ENCODE results near the gene ZNF616.

Gene ZNF616

DNA sequence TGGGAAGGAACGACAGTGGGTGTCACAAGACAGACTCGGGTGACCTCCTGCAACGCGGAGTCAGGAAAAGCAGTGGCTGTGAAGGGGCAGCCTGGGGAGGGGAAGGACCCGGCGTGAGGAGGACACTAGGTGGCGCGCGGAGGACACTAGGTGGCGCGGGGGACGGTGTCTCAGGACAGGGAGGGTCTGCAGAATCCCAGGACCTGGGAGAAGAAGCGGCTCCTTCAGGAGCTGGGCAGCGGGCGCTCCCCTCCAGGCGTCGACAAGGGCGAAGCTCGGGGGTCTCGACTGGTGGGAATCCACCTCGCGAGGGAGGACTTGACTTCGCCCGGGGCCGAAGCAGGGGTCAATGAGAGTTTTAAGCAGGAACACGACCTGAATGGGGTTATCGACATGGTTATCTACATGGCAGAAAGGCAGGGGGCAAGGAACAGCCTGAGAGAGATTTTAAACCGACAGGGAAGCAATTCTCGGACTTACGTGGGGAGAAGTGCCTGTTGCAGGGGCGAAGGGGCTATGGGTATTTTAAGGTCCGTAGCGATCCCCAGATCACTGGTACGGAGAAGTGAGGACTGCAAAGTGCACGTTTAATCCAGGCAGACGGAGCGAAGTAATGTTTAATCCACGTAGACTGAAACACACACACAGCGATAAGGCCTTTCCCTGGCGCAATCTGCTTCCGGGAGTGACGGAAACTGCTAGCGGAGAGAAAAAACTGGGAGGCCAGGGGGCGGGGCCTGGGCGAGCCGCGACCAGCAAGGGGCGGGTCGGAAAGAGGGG lies at the start of gene ZNF616:
Gene ZNF616, minus strand, starts transcription at position 687 of the 780 bp plus-strand sequence. CDS start 9,426 bp downstream, outside the sequence.
- peak; percentile 97 for DNase-seq (ENCODE audit: low spot score)

DNA sequence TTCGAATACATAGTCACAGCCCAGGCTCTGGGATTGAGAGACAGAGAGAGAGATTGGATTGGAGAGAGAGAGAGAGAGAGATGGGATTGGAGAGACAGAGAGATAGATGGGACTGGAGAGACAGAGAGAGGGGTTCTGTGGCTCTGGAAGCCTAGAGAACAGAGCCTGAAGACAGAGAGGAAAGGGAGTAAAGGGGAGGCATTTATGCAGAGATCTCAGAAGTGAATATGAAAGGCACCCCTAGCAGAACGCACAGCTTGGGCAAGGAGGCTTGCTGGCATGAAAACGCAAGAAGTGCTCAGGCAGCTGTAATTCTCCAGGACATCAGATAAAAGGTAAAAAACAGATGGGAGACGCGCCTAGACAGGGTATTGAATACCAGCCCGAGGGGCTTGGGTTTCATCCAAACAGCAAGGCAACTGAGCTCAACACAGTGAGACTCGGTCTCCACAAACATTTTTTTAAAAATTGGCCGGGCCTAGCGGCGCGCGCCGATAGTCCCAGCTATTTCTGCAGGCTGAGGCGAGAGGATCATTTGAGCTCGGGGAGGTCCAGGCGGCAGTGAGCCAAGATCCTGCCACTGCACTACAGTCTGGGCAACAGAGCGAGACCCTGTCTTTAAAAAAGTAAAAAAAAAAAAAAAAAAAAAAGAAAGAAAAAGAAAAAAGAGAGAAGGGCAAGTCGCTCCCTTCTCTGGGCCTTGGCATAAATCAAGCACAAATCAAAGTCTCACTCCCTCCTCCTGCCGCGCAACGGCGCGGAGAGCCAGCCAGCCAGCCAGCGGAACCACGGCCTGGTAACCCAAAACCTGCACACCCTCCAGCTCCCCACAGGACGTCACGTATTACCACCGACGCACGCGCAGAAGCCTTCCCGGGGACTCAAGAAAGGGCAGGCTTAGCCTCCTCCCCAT lies 49.3 kb upstream of the ZNF616 start:
- DNase-seq (ENCODE audit: low spot score), result no peak

DNA sequence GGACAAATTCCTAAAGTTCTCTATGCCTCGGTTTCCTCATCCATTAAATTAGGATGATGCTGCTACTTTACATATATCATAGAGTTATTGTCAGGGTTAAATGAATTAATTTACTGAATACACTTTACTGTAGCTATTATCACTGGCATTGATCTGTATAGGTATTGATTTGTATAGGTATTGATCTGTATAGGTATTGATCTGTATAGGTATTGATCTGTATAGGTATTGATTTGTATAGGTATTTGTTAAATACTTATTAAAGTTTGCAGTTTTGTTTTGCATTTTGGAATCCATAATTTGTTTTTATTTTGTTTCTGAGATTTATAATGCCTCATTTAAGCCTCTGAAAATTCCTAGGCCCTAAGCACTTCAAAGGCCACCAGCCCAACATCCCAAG lies 47.7 kb upstream of the ZNF616 start:
- no peak for DNase-seq (ENCODE audit: low spot score)

- DNase-seq (ENCODE audit: low spot score), result no peak
Measured at GRCh38 chr19:52176574-52176973, 36.8 kb upstream of the ZNF616 start.

DNA sequence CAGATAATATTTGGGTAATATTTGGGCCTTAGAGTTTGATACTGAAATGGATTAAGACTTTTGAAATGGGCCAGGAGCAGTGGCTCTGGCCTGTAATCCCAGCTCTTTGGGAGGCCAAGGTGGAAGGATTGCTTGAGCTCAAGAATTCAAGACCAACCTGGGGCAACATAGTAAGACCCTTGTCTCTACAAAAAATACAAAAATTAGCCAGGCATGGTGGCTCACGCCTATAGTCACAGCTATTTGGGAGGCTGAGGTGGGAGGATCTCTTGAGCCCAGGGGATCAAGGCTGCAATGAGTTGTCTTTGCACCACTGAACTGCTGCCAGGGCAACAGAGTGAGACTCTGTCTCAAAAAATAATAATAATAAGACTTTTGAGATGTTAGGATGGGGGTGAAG lies 32.6 kb upstream of the ZNF616 start:
- no peak for DNase-seq (ENCODE audit: low spot score)

DNA sequence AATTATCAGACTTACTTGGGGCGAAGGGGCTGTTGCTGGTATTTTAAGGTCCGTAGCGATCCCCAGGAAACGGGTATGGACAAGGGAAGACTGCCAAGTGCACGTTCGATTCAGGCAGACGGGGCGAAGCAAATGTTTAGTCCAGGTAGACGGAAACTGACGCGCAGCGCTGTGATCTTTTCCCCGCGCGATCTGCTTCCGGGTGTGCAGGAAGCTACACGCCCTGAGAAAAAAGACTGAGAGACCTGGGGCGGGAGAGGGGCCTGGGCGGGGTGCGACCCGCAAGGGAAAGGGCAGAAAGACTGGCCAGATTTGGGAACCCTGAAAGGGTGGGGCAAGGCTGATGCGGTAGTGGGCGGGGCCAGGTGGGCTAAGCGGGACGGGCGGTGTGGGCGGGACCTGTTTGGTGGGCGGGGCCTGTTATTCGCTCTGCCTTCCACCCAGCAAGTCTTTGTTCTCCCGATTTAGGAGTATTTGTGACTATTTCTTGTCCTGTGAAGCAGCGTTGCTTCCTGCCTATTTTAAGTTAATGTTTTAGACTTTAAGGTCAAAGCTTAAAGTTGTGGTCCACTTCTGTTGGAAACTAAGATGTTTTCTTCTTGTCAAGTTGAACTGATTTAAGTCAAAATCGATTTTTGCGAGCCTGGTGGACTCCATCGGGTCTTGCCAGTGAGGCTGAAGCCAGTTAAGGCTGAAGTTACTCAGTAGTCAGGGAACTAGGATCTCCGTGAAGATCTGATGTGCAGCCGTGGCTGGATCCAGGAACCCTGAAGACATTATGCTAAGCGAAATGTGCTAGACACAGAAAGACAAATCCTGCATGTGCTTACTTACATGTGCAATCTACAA lies 31.8 kb upstream of the ZNF616 start, which contains the start of gene ZNF836:
Gene ZNF836, minus strand, starts transcription at position 301 of the 849 bp plus-strand sequence. CDS start 3,549 bp downstream, outside the sequence.
- DNase-seq (ENCODE audit: low spot score), result peak; percentile 94

GRCh38 chr19:52170863-52171320 lies 31.2 kb upstream of the ZNF616 start:
- no peak for DNase-seq (ENCODE audit: low spot score)

GRCh38 chr19:52170304-52170703 lies 30.6 kb upstream of the ZNF616 start:
- no peak for DNase-seq (ENCODE audit: low spot score)

DNA sequence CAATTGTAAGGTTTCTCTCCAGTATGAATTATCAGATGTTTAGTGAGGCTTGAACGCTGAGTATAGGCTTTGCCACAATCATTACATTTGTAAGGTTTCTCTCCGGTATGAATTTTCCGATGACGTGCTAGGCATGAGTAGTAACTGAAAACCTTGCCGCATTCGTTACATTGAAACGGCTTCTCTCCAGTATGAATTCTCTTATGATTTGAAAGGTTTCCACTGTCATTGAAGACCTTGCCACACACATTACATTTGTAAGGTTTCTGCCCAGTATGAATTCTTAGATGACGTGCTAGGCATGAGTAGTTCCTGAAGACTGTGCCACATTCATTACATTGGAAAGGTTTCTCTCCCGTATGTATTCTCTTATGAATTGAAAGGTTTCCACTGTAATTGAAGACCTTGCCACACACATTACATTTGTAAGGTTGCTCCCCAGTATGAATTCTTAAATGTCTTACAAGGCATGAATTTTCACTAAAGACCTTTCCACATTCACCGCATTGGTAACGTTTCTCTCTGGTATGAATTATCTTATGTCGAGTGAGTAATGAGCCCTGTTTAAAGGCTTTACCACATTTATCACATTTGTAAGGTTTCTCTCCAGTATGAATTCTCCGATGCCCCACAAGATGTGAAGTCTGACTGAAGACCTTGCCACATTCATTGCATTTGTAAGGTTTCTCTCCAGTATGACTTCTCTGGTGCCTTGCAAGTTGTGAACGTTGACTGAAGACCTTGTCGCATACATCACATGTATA lies 16.0 kb upstream of the ZNF616 start:
- DNase-seq (ENCODE audit: low spot score), result no peak

- no peak for DNase-seq (ENCODE audit: low spot score)
Measured at GRCh38 chr19:52148256-52148655, 8.5 kb upstream of the ZNF616 start.

DNA sequence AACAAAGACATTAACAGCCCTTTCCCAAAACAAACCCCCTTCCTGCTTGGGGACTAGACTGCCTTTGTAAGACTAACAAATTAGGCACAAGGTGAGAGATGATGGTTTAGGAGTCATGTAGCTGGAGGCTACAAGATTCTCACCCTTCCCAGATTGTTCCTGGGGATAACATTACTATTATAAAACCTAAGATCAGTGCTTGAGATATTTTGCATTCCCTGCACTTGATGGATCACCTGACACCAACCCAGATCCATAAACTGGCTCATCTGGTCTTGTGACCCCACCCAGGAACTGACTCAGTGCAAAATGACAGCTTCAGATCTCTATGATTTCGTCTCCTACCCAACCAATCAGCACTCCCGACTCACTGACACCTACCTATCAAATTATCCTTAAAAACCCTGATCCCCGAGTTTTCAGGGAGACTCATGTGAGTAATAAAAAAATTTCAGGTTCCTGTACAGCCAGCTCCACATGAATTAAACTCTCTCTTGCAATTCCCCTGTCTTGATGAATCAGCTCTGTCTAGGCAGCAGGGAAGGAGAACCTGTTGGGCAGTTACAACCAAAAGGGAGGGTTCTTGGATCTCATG lies 2.4 kb upstream of the ZNF616 start:
- DNase-seq (ENCODE audit: low spot score), result no peak

- DNase-seq (ENCODE audit: low spot score), result no peak
Measured at GRCh38 chr19:52141203-52141602, 1.5 kb upstream of the ZNF616 start.

- DNase-seq (ENCODE audit: low spot score), result no peak
Measured at GRCh38 chr19:52140032-52140710, 433 bp upstream of the ZNF616 start.

- DNase-seq (ENCODE audit: low spot score), result no peak
Measured at GRCh38 chr19:52138983-52139251, 821 bp downstream of the ZNF616 start.

GRCh38 chr19:52138278-52138982 lies 1.3 kb downstream of the ZNF616 start:
- no peak for DNase-seq (ENCODE audit: low spot score)

GRCh38 chr19:52120286-52120685 lies 19.5 kb downstream of the ZNF616 start:
- no peak for DNase-seq (ENCODE audit: low spot score)

GRCh38 chr19:52115526-52116053 lies 24.1 kb downstream of the ZNF616 start:
- DNase-seq (ENCODE audit: low spot score), result no peak

GRCh38 chr19:52114691-52115090 lies 25.0 kb downstream of the ZNF616 start:
- no peak for DNase-seq (ENCODE audit: low spot score)

DNA sequence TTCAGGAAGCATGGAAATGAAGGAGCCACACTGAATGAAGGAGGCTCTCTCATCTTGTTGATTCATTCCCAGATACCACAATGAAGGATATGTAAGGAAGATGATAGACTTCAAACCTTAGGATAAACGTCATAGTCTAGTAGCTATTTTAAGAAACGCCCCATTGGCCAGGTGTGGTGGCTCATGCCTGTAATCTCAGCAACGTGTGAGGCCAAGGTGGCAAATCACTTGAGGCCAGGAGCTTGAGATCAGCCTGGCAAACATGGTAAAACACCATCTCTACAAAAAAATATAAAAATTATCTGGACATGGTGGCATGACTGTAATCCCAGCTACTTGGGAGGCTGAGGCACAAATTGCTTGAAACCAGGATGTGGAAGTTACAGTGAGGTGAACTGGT lies 27.1 kb downstream of the ZNF616 start:
- no peak for DNase-seq (ENCODE audit: low spot score)

Measured in CD4-positive, alpha-beta T cell treated with Interleukin-2 at 100 ng/mL for 4 hours (primary cell).